Measurements from ENCODE around the gene RAB40B.

- TF ChIP-seq CTCF (IDR thresholded peaks at IDR 0.05) (no peak), POLR2A (IDR thresholded peaks at IDR 0.05) (no peak)
Observed at GRCh38 chr17:82702231-82702927, 3.9 kb upstream of the RAB40B start.
